Hepatocyte (in vitro differentiated cells): Measurements from ENCODE around the gene NOL8.

ENCODE experiments used
- EZH2phosphoT487 ChIP-seq: fragments of 200-600 bp; sonication (generic); IDR thresholded peaks from one replicate; pipeline ENCODE4 v1.6.1; 2018; ENCODE audit warnings: antibody characterized with exemption, mild to moderate bottlenecking, low read depth, moderate library complexity; ENCODE audit not compliant: unreplicated experiment, severe bottlenecking
- TF ChIP-seq, protein P1 (sequence below): fragments of 200-600 bp; sonication (generic); IDR thresholded peaks from 2 replicates; pipeline ENCODE4 v1.5.1; 2016; ENCODE audit warnings: antibody characterized with exemption, mild to moderate bottlenecking; ENCODE audit not compliant: poor library complexity

- TF ChIP-seq, protein P1, sequence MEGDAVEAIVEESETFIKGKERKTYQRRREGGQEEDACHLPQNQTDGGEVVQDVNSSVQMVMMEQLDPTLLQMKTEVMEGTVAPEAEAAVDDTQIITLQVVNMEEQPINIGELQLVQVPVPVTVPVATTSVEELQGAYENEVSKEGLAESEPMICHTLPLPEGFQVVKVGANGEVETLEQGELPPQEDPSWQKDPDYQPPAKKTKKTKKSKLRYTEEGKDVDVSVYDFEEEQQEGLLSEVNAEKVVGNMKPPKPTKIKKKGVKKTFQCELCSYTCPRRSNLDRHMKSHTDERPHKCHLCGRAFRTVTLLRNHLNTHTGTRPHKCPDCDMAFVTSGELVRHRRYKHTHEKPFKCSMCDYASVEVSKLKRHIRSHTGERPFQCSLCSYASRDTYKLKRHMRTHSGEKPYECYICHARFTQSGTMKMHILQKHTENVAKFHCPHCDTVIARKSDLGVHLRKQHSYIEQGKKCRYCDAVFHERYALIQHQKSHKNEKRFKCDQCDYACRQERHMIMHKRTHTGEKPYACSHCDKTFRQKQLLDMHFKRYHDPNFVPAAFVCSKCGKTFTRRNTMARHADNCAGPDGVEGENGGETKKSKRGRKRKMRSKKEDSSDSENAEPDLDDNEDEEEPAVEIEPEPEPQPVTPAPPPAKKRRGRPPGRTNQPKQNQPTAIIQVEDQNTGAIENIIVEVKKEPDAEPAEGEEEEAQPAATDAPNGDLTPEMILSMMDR = no peak
- no peak for TF ChIP-seq EZH2phosphoT487
Observed at GRCh38 chr9:92313624-92314012, 11.5 kb downstream of the NOL8 start.
